Body of pancreas (tissue), 4 donors: ENCODE data around the gene RPL10. TPM values are rescaled to one million over a fixed set of nuclear protein-coding genes. Genes with fewer than 3 reads are reported as not detected.

Experiments used
- ATAC-seq: fragments of 150-250 bp; one replicate; pipeline ENCODE4 v1.9.1; 2016
- DNase-seq, 4 donors: peaks; one replicate each; pipeline ENCODE4 v3.0.0-alpha.2; 2019
- H3K27ac ChIP-seq, 4 donors: fragments of 200-600 bp; sonication (generic); 1 replicate in 3 of 4; 2 replicates in 1 of 4; pipeline versions ENCODE4 v1.5.1 to v1.6.1; 2016 to 2019; ENCODE audit warnings: mild to moderate bottlenecking in 1 of 4, mixed read lengths in 1 of 4, moderate library complexity in 1 of 4
- H3K27me3 ChIP-seq, 2 donors: fragments of 200-600 bp; sonication (generic); one replicate each; pipeline ENCODE4 v1.6.0; 2016; ENCODE audit warnings: mild to moderate bottlenecking in 1 of 2
- H3K36me3 ChIP-seq, 2 donors: fragments of 200-600 bp; sonication (generic); replicated peaks in 1 of 2; 2 replicates each; pipeline ENCODE4 v1.5.1; 2016; ENCODE audit warnings: low read depth in 2 of 2; ENCODE audit not compliant: insufficient read depth in 1 of 2
- H3K4me1 ChIP-seq: fragments of 200-600 bp; sonication (generic); one replicate; pipeline ENCODE4 v1.6.0; 2016
- H3K4me3 ChIP-seq, 2 donors: fragments of 200-600 bp; sonication (generic); 1 replicate in 1 of 2; 2 replicates in 1 of 2; pipeline ENCODE4 v1.5.1; 2016 to 2019
- H3K9me3 ChIP-seq, 3 donors: fragments of 200-600 bp; sonication (generic); 1 replicate in 2 of 3; 2 replicates in 1 of 3; pipeline ENCODE4 v1.5.1; 2016
- CTCF ChIP-seq, 7 experiments: fragments of 450-650 bp in 4 of 7; fragments of 200-600 bp in 3 of 7; sonication (generic) in 3 of 7; IDR thresholded peaks; one replicate each; pipeline ENCODE4 v1.5.1; 2016 to 2019; ENCODE audit warnings: antibody characterized with exemption in 7 of 7
- POLR2A ChIP-seq, 3 donors: fragments of 450-650 bp; IDR thresholded peaks; one replicate each; pipeline ENCODE4 v1.6.1; 2016; ENCODE audit warnings: antibody characterized with exemption in 3 of 3, mild to moderate bottlenecking in 2 of 3
- WGBS, 2 donors: methylation state at CpG; one replicate each; pipeline ENCODE4 v1.1.5; 2017; 5-methylcytosine and 5-hydroxymethylcytosine counted together
- intact Hi-C: fragments of 100-400 bp; cut with DNase I; formaldehyde crosslinking; loops from one replicate; pipeline ENCODE4 v1.15.1; 2023
- total RNA-seq, 2 donors: library from RNA; depleted of rRNA; stranded (reverse); fragments of >200 nt; gene quantifications; one replicate each; pipeline ENCODE4 v1.1.0, GENCODE V29; 2016

Gene RPL10
- total RNA-seq, 2 donors from 2014 or later: 1,426 to 2,757 TPM

DNA sequence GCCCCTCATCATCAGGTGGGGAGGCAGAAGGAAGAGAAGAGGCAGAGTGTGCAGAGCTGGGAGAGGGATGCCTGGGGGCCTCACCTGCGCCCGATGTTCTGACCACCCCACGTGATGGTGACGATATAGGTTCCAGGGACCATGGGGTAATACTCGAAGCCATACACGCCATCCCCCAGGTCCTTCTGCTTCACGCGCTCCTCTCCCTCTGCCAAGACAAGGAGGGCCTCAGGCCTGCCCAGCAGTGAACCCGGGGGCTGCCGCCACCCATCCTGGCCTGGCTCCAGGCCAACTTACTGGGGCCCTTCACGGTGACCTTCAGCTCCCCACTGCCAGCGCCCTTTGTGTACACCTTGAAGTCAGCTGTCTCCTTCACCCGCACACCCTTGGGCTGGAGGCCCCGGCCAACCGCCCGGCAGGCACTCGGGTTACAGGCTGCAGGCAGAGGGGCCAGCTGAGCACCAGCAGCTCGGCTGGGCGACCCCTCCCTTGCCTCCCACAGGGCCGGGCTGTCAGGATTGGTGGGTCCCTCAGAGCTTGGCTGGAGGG, 33.1 kb upstream of the RPL10 start:
- H3K36me3 ChIP-seq: no peaks in the 10 kb centered on the region
- intact Hi-C loops: no loop called here
- peaks cover 9% of the 10 kb centered on the region for H3K4me1 ChIP-seq
- H3K4me3 ChIP-seq: no peak overlapping the region
- no peaks in the 10 kb centered on the region for H3K9me3 ChIP-seq
- TF ChIP-seq CTCF (IDR thresholded peaks at IDR 0.05) (no peak), POLR2A (IDR thresholded peaks at IDR 0.05) (no peak)
- ATAC-seq (no peak), DNase-seq (no peak)
- no peaks in the 10 kb centered on the region for H3K27me3 ChIP-seq
- H3K27ac ChIP-seq: no peak overlapping the region
- 79 to 91% methylated on average over 9 to 16 of the region's 20 CpGs for WGBS, 2 donors

DNA sequence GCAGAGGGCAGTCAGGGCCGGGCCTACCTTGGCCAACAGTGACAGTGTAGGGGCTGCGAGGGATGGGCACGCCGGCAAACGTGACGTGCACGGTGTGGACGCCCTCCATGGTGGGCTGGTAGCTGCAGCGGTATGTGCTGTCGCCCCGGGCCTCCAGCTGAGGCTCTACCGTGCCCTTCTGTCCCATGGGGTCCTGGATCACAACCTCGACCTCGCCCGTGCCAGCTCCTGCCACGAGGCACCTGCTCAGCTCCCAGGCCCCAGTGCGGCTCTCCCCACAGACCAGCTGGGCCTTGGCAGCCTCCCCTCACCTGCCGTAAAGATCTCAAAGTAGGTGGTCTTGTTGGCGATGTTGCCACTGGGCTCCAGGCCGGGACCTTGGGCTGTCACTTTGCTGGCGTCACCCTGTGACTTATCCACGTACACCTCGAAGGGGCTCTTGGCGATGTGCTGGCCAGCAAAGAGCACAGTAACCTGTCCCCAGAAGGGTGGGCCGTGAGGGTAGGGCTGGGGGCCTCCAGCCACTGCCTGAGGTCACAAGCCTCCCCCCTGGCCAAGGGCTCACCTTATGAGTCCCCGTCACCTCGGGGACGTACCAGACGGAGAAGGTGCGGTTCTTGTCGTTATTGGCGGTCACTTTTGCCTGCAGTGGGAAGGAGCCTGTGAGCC, 32.0 kb upstream of the RPL10 start:
- peaks cover 14% of the 10 kb centered on the region for H3K4me1 ChIP-seq
- H3K27me3 ChIP-seq: no peaks in the 10 kb centered on the region
- H3K27ac ChIP-seq: no peak overlapping the region
- no peaks in the 10 kb centered on the region for H3K36me3 ChIP-seq
- ATAC-seq (no peak), DNase-seq (no peak)
- H3K9me3 ChIP-seq: no peaks in the 10 kb centered on the region
- TF ChIP-seq POLR2A (IDR thresholded peaks at IDR 0.05) (no peak), CTCF (IDR thresholded peaks at IDR 0.05) (no peak)
- WGBS, 2 donors: 77% methylated on average over 7 of the region's 32 CpGs; no CpG with 5 or more reads in 1 of the 2 donors
- H3K4me3 ChIP-seq: no peak overlapping the region
- intact Hi-C loops: no loop called here

GRCh38 chrX:154366666-154367055, 31.5 kb upstream of the RPL10 start:
- DNase-seq (no peak), ATAC-seq (no peak)
- no peak for TF ChIP-seq POLR2A (IDR thresholded peaks at IDR 0.05)
- no peak for TF ChIP-seq CTCF (IDR thresholded peaks at IDR 0.05)
- Histone ChIP-seq H3K36me3 (no peaks in the 10 kb centered on the region), H3K4me1 (peaks cover 15% of the 10 kb centered on the region), H3K27ac (no peak overlapping the region), H3K9me3 (no peaks in the 10 kb centered on the region), H3K27me3 (no peaks in the 10 kb centered on the region), H3K4me3 (no peak overlapping the region)
- intact Hi-C loops: no loop called here
- 85% methylated on average over 8 of the region's 11 CpGs; no CpG with 5 or more reads in 1 of the 2 donors for WGBS, 2 donors

DNA sequence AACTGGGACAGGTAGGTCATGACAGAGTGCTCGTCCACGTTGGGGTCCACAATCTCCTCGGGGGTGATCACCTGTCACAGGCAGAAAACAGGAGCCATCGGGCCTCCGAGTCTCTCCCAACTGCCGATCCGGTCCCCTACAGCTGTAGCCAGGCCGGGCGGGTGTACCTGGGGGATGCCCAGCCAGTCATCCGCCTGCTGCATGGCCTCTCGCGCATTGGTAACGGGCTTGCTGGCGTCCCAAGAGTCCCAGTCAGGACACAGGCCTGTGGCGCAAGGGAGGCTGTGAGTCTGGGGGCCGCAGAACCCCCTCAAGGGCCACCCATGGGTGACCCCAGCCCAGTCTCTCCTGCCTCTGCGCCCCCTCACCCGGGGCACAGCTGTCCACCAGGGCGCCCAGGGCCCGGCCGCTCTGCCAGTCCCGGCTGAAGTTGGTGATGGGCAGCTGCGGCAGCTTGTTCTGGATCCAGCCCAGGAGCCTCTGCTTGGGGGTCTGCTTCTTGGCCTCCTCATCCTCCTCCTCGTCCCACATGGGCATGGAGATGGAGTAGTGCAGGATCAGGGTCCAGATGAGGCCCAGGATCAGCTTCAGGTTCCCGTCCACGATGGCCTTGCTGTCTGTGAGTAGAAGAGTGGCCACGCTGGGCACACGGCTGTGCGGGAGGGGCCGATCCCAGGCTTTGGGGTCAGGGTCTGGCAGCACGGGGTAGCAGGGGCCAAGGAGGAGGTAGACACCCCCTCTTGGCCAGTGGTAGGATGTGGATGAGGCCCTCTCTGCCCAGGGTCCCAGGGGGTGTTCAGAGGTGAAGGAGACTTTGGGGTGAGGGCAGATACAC, 30.5 kb upstream of the RPL10 start:
- H3K36me3 ChIP-seq: no peaks in the 10 kb centered on the region
- H3K4me1 ChIP-seq: peaks cover 20% of the 10 kb centered on the region
- no peak for ATAC-seq
- intact Hi-C loops: no loop called here
- no peaks in the 10 kb centered on the region for H3K9me3 ChIP-seq
- 90% methylated on average over 11 of the region's 31 CpGs; no CpG with 5 or more reads in 1 of the 2 donors for WGBS, 2 donors
- H3K27ac ChIP-seq: peak overlapping the region in 2 of 4 donors; percentile 80 to 84
- H3K4me3 ChIP-seq: no peak overlapping the region
- no peaks in the 10 kb centered on the region for H3K27me3 ChIP-seq
- no peak for DNase-seq
- TF ChIP-seq POLR2A (IDR thresholded peaks at IDR 0.05) (no peak), CTCF (IDR thresholded peaks at IDR 0.05) (no peak)
